NCI-H146 treated with DMSO at 0.1 percent for 48 hours (cell line): Measurements from ENCODE around the gene RPS6KB2.
"Not testable (repeated sequence)": the region's sequence is repeated elsewhere in the genome, so short reads cannot be mapped to it uniquely, and the experiment has no call there.

Experiments
- DNase-seq: peaks from one replicate; lab custom pipeline; 2025; ENCODE audit not compliant: unreplicated experiment; lab: John Stamatoyannopoulos, UW

RPS6KB2 gene

DNA sequence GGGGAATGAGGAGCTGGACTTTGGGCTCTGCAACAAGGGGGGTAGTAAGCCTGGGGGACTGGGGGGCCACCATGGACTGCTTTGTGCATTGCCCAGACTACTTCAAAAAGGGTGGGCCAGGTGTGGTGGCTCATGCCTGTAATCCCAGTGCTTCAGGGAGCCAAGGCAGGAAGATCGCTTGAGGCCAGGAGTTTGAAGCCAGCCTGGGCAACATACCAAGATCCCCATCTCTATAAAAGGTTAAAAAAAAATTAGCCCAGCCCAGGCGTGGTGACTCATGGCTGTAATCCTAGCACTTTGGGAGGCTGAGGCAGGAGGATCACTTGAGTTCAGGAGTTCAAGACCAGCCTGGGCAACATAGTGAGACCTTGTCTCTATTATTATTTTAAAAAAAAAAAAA lies 37.2 kb downstream of the RPS6KB2 start:
- not testable (repeated sequence) for DNase-seq

DNA sequence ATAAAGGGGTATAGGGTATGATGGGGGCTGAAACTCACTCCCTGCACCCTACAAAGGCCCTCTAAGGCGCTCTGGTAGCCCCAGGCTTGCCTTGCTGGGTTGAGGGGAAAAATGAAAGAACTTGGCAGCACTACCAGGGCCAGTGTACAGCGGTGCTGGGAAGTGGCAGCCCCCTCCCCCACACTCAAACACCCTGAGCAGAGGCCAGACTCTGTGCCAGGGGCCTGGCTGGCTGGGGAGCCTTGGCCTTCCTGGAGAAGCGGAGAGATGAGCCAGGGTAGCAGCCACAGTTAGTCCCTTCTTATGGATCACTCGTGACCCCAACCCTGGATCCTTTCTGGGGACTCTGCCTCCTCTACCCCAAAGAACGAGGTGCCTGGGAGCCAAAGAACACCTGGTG lies 38.1 kb downstream of the RPS6KB2 start:
- no peak for DNase-seq

DNA sequence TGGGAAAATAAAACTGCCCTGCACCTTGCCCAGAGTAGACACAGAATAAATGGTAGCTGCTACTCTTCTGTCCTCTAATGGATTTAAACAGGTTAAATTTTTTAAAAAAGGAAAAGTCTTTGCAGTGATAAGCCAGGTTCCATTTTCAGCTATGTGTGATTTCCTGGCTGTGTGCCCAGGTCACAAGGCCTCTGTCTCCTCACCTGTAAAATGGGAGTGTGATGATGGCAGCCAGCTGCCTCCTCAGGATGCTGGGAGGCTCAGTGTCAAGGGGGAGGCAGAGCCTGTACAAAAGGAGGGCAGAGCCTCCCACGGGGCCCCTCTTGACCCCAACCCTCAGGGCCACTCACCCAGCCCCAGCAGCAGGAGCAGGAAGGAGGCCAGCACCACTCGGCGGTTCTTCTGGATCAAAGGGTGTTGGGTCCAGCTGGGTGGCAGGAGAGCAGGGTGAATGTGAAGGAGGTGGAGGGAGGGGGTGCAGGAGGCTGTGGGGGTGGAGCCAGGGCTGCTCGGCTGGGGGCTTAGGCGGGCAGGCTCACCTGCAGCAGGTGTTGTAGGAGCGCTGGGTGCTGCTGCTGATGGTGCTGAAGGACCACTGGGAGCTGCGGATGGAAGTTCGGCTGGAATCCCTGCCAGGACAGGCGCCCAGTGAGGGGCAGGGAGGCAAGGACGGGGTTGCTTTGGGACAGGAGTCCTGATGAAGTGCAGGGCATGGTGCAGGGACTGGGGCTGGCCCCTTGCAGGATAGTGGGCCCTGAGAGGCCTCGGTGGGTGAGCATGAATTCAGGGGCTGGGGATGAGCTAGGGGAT lies 38.9 kb downstream of the RPS6KB2 start:
- no peak for DNase-seq

DNA sequence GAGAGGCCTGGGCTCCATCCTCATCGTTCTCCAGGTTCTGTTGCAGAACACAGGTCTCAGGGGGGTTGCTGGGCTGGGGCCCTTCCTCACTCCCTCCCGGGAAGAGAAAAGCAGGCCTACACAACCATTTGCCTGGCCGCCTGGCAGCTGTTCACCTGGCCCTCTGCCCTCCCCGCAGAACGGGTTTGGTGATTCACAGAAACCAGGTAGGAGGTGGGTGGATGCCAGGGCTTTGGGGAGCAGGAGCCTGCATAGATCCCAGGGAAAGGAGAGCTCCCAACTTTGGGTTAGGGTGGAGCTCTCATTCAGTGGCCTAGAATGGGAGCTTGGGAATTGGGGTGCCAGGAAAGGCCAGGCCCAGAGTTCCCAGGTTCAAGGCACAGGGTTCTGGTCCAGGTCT lies 39.8 kb downstream of the RPS6KB2 start:
- no peak for DNase-seq

DNA sequence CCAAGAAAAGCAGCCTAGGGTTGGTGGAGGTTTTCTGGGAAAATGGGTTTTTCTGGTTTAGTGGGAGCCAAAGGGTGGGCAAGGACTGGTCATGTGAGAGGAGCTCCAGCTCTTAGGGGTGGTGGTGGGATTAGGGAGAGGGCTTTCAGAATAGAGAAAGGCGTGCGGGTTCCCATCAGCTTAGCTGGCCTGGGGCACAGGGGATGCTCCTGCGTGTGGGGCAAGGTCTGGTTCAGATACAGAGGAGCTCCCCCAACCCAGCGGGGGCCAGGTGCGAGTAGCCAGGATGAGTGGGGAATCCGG lies 40.1 kb downstream of the RPS6KB2 start:
- no peak for DNase-seq

DNA sequence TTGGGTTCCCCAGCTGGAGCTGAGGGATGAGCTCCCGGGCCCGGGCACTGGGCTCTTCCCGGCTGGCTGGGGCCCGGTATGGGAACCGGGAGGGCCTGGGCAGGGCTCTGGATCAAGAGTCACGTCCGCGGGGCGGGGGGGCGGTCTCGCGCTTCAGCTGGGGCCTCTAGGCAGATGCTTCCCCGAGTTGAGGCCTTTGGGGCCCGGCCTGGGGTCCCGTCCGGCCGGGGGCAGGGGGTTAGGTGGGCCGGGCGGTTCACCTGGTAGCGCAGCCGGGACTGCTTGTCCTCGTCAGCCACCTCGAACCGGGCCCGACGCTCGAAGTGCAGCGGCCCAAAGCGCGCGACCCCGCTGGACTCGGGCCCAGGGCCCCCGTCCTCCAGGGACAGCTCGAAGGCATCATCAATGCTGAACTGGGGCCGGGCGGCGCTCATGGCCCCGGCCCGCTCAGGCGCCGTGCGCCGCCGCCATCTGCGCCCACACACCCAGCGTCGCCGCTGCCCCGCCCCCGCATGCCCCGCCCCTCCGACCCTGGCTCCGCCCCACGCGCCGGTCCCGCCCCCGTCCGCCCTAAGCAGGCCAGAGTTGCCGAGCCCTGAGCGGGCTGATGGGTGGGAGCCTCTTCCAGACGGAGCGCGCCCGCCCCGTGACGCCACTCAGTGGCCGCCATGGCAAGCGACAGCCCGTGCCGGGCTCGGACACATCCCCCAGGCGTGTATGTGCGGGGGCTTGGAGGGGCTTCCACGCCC lies 40.6 kb downstream of the RPS6KB2 start, which contains the start of gene TMEM134:
TSS of gene TMEM134 (minus strand) at position 493 of the 749 bp plus-strand sequence. CDS start at position 434, 59 bp downstream.
- peak; percentile 83 for DNase-seq

DNA sequence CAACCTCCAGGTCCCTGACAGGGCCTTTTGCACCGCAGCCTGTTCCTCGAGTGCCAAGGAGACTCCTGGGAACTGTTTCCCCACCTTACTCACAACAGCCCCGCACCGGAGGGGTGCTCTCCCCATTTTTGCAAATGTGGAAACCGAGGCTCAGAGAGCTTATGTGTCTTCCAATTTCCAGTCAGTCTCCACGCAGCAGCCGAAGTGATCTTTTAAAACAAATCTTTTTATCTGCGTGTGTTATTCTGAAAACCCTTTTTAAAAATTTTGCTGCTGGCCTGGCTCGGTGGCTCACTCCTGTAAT lies 41.2 kb downstream of the RPS6KB2 start:
- DNase-seq: no peak

DNA sequence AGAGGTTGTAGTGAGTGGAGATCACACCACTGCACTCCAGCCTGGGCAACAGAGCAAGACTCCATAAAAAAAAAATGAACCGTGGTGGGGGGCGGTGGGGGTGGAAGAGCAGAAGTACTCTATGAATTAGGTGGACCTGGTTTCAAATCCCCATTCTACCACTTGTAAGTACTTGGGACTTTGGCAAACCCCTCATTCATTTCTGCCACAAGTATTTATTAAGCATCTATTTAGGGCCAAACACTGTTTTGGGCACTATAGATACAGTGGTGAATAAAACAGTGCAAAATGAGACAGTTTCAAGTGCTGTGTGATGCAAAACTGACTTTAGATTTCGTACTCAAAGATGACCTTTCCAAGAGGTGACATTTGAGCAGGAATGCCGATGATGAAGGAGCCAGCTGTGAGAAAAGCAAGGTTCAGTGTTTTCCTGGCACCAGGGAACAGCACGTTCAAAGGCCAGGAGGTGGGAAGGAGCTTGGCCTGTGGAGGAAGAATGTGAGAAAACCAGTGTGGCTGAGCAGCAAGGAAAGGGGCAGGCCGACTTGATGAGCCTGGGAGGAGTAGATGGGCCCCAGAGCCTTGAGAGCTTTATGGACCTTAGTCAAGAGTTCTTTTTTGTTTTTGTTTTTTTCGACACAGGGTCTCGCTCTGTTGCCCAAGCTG lies 42.2 kb downstream of the RPS6KB2 start:
- no peak for DNase-seq

DNA sequence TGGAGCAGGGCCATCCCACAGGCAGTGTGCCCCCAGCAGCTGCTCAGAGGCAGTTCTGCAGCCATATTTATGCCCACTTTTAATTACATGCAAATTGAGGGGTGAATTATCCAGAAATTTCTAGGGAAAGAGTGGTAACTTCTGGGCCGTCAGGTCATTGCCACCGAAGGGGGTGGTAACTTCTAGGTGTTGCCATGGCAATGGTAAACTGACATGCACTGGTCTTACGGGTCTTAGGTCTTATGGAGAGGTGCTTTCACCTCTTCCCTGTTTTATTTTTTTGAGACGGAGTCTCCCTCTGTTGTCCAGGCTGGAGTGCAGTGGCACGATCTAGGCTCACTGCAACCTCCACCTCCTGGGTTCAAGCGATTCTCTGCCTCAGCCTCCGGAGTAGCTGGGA lies 44.6 kb downstream of the RPS6KB2 start:
- DNase-seq: no peak

DNA sequence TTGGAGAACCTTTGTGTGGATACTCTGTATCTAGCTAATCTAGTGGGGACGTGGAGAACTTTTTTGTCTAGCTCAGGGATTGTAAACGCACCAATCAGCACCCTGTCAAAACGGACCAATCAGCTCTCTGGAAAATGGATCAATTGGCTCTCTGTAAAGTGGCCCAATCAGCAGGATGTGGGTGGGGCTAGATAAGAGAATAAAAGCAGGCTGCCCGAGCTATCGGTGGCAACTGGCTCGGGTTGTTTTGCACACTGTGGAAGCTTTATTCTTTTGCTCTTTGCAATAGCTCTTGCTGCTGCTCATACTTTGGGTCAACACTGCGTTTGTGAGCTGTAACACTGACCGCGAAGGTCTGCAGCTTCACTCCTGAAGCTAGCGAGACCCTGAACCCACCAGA lies 48.4 kb downstream of the RPS6KB2 start:
- not testable (repeated sequence) for DNase-seq

DNA sequence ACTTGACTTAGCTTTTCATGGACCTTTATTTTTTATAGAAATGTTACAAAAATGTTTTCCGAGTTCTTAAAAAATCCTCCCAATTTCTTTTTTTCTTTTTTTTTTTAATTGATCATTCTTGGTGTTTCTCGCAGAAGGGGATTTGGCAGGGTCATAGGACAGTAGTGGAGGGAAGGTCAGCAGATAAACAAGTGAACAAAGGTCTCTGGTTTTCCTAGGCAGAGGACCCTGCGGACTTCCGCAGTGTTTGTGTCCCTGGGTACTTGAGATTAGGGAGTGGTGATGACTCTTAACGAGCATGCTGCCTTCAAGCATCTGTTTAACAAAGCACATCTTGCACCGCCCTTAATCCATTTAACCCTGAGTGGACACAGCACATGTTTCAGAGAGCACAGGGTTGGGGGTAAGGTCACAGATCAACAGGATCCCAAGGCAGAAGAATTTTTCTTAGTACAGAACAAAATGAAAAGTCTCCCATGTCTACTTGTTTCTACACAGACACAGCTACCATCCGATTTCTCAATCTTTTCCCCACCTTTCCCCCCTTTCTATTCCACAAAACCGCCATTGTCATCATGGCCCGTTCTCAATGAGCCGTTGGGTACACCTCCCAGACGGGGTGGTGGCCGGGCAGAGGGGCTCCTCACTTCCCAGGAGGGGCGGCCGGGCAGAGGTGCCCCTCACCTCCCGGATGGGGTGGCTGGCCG lies 49.2 kb downstream of the RPS6KB2 start:
- not testable (repeated sequence) for DNase-seq

DNA sequence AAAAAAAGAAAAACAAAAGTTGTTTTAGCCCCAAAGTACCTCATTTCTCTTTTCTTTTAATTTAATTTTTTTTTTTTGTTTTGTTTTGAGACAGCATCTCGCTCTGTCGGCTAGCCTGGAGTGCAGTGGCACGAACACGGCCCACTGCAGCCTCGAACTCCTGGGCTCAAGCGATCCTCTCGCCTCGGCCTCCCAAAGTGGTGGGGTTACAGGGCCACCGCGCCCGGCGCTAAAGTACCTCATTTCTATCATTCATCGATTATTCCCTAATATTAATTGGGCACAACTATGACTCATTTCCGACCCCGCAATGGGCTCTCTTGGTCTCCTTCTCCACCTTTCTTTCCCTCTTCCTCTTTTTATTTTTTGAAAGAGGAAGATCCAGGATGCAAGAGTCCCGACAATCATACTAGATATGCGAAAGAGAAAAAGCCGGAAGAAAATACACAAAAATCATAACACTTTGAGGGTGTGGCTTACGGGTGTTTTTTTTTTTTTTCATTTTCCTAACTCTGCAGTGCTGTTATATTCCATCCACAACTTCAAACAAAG lies 54.1 kb downstream of the RPS6KB2 start:
- DNase-seq: no peak

DNA sequence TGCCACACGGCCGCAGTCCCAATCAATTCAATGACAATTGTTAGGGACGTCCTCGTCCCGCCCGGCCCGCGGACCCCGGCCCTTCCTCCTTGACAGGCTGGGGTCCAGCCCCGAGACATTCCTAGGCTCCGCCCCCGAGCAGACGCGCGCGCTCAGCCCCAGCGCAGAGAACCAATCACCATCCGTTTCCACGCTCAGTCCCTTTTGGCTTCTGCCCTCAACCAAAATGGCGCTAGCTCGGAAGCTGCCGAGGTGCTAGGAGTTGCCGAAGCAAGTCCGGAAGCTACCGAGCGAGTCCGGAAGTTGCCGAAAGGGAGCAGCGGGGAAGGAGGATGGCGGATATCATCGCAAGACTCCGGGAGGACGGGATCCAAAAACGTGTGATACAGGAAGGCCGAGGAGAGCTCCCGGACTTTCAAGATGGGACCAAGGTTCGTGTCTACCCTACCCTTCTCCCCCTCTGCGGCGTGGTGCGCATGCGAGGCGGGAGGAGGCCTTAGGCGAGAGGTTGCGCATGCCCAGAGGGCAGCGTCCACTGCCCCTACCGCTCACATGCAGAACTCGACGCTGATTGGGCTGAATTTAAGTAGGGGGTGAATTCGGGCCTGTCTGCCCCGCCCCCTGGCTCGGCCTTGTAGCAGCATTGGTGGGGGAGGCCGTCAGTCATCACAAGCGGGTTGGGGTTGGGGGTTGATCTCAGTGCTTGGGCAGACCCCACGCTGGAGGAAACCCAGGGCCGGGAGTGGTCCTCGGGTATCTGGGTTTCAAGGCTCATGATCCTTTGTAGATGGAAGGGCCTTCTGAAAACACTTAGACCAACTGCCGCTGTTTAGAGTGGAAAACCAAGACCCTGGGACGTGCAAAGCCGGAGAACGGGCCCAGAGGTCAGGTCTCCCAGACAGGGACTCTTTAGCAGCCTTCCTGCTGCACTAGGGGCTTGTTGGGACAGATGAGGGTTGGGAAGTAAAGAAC lies 54.8 kb downstream of the RPS6KB2 start, which contains the start of gene AIP:
TSS of gene AIP (plus strand) at position 200 of the 972 bp plus-strand sequence. CDS start at position 333, 133 bp downstream.
- DNase-seq: peak; percentile 99

DNA sequence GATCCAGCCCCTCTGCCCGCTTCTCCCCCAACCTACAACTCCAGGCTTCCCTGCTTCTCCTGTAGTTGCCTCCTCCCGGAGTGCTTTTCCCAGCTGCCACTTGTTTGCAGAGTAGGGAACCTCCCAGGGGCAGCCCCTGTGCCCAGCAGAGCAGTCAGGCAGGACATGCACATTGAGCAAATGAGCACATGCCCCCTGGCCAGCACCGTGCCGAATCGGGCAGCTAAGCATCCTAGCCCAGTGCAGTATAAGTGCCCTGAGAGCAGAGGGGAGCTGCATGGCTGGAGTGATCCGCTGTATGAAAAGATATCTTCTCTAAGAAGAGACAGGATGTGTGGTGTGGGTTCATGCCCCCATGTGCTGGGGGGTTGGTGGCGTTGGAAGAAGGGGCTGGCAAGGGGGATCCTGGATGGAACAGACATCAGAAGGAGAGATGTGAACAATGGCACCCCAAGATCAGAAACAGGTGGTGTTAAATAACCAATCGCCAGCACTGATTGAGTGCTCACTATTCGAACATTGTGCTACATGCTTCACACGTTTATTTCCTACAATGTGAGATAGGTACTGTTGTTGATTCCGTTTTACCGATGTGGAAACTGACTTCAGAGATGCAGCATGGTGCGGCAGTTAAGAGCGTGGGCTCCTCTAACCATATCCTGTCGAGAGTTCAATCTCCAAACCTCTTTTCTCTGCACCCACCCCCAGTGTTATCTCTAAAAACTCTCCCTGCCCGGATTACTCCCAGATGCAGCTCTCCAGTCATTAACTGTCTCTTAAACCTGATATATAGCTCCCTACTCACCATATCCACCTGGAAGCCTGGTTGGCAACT lies 55.8 kb downstream of the RPS6KB2 start:
- no peak for DNase-seq

DNA sequence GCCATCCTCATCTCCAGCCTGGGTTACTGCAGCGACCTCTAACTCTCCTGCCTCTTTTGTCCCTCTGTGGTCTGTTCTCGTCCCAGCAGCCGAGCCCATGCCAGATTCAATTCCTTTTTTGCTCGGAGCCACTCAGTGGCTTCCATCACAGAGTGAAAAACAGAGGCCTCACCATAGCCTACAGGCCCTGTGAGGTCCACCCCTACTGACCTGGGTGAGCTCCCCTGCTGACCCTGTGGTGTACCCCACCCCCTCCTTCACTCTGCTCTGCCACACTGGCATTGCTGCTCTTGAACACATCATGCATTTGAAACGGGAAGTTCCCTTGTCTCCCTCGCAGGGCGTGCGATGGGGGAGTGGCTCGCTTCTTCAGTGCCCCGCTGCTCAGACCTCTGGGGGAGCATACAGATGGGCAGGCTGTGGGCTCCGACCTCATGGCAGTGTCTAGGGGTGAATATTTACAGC lies 56.6 kb downstream of the RPS6KB2 start:
- DNase-seq: no peak
